ENCODE data around the gene KIAA0753.

KIAA0753 gene

DNA sequence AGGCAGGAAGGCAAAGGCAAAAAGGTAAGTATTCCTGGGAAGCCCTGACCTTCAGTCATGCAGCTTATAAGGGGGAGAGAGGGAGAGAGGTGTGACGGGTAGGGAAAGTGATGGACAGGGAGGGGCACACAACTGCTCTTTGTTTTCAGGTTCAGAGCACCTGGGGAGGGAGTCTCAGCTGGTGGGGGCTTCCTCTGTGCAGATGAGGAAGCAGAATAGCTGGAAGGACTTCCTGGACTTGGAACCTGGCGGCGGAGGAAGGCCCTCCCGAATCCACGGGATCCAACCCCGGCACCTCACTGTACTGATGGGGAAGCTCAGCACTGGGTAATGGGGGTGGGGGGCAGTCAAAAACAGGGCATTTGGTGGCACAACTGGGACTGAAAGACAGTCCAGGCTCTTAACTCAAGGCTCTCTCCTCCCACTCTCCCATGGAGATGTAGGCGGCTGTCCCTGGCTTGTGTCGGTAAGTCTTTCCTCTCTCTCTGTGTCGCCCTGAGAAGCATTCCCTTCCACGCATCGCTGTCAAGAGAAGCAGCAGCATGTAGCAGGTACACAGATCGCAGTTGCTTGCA lies 72.2 kb downstream of the KIAA0753 start:
- no peak for DNase-seq

DNA sequence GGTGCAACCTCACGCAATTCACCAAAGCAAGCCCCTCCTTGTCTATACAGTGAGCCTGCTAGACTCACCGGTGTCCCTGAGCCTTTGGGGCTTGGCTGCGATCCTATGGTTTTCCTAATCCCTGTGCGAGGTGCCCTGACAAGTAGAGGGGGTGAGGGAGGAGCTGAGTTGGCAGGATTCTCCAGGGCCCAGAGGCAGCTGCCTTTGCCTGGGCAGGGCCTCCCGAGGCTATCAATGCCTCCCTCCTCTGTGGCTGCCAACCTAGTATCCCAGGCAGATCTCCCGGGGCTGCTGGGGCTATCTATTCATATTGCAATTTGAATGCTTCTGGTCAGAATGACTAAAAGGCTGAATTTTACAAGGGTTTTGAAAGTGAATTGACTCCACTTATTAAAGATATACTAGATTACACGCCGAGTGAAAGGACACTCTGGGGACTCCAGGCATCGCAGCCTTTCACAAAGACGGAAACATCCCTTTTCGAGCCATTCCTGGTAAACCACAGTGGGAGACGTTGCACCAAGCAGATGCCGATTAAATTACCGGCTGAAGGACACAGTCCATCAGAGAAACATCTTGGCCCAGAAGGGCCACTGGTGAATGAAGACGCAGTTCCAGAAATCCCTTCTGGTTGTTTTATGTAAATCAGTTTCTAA lies 72.9 kb downstream of the KIAA0753 start:
- no peak for DNase-seq

DNA sequence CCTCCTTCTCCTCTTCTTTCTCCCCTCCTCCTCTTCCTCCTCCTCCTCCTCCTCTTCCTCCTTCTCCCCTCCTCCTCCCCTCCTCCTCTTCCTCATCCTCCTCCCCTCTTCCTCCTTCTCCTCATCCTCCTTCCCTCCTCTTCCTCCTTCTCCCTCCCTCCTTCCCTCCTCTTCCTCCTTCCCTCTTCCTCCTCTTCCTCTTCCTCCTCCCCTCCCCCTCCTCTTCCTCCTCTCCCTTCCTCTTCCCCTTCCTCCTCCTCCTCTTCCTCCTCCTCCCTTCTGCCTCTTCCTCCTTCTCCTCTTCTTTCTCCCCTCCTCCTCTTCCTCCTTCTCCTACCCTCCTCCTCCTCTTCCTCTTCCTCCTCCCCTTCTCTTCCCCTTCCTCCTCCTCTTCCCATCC lies 79.1 kb downstream of the KIAA0753 start:
- no peak for DNase-seq

DNA sequence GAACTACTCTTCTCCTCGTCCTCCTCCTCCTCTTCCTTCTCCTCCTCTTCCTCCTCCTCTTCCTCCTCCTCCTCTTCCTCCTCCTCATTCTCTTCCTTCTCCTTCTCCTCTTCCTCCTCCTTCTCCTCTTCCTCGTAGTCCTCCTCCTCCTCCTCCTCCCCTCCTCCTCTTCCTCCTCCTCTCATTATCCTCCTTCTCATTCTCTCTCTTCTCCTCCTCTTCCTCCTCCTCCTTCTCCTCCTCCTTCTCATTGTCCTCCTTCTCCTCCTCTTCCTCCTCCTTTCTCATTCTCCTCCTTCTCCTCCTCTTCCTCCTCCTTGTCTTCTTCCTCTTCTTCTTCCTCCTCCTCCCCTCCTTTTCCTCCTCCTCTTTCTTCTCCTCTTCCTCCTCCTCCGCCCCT lies 80.0 kb downstream of the KIAA0753 start:
- no peak for DNase-seq

DNA sequence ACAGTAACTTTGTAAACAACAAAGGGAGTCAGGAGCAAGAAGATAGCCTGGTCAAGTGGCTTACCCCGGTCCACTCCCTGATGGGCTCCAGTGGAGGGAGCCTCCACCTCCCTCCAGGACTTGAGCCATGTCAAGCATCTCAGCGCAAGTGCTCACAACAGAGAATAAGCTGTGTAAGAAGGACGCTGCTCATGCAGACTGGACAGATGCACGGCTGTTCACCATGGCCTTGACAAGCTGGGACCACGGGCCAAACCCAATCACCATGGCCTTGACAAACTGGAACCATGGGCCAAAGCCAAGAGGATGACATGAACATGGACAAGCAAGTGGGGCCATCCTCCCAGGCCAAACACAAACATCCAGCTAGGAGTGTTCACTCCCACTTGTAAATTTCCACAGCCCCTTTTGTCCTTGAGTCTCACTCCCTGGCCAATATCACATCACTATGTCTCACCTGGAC lies 80.7 kb downstream of the KIAA0753 start:
- no peak for DNase-seq

DNA sequence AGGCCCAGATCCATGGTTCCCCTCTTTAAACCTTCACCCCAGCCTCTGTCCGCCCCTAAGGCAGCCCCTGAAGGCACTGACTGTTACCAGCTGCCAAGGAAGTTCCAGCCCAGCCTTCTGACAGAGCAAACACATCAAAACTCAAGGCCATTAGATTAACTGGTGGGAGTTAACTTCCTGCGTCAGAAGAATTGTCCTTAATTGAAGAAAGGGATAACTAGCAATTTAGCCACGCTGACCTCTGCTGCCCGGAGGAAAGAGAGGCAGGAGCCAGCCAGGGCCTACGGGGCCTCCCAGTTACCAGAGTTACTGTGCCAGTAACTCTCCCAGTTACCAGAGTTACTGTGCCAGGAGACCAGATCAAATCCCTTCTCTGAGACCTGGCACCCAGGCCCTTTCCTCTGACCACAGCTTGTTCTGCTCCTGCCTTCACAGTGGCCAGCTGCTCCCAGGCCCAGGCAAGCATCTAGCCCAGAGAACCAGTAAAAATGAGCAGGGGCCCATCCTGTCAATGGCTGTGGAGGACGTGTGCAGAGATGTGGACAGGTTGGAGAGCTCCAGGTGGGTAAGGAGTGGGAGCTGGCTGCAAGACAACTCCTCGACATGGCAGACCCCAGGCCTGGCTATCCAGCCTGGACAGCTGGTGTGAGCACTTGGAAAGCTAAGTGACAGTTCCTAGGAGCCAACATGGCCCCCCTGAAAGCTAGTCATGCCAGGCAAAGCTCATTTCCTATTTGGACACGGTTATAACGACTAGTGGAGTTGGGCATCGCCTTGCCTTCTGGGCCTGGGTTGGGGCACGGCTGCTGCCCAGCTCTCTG lies 81.4 kb downstream of the KIAA0753 start:
- DNase-seq: no peak

DNA sequence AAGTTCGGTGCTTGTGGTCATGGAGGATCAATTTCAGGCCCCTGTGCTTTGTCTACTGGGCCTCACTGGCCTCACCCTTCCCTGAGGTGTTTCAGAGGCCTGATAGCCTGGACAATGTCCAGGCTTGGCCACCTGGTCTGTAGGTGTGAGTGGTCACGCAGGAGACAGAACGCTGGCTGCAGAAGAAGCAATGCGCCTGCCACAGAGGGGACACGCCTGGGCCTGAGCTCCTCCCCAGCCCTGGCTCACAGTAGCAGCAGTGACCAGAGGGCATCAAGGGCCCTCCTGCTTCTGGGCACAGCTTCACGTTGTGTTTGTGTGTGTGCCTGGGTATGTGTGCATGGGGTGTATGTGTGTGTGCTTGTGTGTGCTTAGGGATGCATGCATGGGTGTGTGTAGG lies 82.2 kb downstream of the KIAA0753 start:
- DNase-seq: no peak

DNA sequence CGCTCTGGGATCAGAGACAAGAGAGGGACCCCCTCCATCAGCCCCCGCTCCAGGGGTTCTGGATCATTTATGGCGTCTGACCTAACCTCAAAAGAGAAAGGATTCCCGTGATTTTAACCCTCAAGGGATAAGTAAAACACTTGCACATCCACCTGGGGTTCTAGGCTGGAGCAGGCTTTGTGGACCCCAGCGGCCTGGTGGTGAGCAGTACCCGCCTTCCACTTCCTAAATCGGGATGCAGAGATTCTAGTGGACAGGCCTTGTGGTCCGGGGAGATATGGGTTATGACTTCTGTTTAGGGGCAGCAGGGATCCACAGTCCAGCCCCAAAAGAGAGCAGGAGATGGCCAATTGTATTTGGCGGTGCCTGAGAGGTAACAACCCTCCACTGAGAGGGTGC lies 83.5 kb downstream of the KIAA0753 start:
- DNase-seq: no peak

DNA sequence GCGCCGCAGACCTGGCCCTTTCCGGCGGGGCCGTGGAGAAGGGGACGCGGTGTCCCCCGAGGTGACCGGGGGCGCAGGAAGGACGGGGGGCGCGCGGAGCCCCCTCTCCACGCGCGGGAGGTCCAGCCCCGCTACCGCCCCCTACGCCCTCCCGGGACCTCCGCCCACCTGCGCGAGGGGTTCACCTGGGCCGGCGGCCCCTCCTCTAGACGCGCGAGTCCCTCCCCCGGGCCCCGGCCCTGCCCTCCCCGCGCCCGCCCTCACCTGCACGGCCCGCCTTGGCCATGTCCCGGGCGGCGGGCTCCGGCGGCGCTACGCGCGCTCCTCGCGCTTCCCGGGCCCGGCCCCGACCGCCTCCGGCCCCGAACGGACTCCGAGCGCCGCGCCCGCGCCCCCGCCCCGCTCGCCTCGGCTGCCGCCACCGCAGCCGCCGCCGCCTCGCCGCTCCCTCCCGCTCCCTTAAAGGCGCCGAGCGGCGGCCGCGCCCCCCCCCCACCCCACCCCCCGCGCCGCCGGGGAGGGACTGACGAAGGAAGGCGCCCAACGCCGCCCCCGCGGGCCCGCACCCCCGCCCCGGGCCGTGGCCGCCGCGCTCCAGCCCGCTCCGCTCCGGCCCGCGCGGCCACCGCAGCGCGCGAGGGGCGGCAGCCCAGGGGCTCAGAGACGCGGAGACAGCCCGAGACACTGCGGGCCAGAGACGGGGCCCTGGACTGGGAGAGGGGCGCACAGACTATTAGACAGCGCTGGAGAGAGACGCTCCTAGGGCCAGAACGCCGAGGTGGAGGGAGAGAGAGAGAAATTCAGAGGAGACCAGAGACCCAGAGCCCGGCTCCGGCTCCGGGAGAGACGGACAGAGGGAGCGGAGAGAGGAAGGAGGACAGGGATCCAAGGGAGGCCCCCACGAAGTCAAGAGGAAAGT lies 84.1 kb downstream of the KIAA0753 start, which contains the start of gene PITPNM3:
Gene PITPNM3 (minus strand): TSS at position 435 of the 919 bp plus-strand sequence. CDS start 149 bp downstream, at position 286.
- DNase-seq: peak; percentile 21

DNA sequence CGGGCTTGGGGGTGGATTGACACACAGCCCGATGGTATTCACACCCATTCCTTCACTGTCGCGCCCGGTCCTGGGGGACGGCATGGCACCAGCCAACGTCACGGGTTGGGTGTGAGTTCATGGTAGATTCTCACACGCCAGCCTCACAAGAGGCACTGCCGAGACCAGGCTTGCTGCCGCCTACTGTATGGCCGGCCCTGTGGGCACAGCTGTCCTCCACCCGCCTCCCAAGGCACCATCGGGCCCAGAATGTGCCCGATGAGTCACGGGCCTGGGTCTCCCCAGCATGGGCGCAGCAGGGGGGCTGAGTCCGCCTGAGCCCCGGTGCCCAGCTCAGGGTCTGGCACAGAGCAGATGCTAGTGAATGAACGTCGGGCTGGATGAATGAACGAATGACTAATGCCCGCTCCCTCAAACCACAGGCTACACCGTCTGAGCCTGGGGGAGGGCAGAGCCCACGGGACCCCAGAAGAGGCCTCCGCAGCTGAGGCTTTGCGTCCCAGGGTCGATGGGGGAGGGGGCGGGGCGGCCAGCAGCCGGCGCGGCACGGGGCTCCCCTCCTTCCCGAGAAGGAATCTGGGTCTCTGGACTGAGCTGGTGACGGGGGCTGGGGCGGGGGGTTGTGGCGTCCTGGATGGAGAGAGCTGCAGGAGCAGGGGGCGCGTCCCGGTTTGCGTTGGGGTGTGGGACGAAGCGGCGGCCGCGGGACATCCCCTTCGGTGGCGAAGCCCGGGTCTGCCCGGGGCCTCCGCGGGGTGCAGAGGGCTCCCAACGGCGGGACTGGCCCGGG lies 85.0 kb downstream of the KIAA0753 start:
- DNase-seq: no peak

DNA sequence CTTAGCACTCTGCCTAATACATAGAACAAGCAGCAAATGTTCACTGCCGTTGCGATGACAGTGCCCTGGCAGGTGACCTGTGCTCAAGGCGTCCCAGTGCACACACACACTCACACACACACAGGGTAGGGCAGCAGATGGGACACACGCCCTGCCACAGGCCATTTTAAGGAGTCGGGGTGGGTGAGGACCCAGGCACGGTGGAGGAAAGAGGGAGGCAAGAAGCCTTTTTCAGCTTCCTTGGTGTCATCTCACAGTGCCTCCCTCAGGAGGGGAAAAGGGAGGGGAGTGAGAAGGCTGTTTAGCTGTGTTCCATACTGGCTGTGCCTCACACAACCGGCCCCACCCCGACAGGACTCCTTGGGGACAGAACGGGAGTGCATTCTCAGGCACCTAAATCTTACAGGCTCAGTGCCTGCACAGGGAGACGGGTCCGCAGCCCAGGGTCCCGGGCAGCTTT lies 85.6 kb downstream of the KIAA0753 start:
- DNase-seq: no peak

DNA sequence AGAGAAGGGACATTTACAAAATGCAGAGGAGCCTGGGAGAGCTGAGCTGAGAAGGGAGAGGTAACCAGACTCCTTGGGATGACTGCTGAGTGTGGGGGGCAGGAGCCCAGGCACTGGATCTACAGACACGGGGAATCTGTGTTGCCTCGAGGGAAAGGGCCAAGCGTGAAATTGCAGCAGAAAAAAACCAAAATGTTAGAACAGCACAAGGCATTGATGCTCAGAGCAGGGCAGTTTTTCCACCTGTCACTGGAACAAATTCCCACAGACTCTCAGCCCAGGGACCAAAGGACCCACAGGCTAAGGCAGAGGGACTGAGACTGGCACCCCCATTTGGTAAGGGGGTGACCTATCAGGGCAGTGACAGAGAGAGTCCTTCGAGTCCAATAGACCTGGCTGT lies 86.2 kb downstream of the KIAA0753 start:
- no peak for DNase-seq

DNA sequence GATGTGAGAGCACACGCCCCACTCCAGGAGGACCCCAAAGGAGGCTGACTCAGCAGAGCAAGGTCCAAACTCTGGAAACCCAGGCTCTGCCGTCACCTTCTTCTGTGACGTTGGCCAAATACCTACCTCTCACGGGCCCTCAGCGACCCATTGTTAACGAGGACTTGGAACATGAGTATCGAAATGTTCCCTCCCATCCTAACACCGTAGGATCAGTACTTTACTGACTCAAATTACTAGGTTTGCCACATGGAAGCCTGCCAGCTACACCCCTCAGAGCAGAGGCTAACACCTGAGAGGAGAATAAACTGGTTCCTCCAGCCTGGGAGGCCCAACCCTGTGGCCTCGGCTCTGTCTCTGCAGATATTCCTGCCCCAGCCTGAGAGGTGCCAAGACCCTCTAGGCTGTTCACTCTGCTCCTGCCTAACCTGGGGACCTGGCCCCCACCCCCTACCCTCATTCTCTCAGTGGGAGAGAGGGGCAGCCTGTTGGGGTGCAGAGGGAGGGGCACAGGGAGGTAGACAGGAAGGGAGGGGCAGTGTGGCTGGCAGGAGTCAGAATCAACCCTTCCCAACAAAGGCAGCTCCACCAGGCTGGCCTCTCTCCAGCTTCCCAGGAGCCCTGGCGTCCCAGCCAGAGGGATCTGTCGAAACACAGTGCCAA lies 88.5 kb downstream of the KIAA0753 start:
- DNase-seq: peak; percentile 59

DNA sequence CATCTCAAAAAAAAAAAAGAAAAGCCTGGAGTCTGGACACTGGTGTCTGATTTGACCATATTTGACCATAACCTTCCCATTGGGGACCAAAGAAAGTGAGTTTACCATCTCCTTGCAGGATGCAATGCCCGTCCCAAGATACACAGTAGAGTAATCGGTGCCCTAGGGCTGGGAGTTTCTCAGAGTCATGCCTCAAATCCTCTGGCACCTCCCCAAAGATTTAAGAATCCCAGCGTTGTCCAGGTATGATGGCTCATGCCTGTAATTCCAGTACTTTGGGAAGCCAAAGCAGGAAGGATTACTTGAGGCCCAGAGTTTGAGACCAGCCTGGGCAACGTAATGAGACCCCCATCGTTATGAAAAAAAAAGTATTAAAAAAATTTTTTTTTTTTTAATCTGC lies 89.2 kb downstream of the KIAA0753 start:
- DNase-seq: no peak

DNA sequence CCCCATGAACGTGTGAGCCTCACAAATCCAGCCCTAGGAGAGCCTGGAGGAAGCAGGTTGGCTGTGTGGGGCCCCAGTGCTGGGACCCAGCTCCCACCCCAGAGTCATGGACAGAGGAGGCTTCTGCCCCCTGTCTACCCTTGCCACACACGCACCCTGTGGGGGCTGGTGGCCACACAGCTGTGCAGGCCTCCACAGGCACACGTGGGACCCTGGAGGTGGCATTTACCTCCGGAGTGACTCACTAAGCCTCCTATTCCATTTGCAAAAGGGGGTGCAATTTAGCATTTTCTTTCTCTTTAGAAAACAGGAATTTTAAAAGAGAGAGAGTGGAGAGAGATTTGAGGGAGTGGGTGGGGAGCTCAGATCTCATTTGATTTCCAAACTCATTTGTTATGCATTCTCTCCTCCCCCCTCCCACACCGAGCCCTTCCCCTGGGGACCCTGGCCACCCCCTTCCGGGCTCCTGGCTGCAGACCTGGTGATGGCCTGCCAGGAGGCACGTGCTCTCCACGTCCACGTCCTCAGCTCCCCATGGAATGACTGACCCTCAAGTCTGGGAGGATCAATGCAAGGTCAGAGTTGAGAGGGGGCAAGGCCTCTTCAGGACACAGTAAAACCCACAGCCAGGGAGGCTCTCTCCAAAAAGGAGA lies 91.0 kb downstream of the KIAA0753 start:
- no peak for DNase-seq

DNA sequence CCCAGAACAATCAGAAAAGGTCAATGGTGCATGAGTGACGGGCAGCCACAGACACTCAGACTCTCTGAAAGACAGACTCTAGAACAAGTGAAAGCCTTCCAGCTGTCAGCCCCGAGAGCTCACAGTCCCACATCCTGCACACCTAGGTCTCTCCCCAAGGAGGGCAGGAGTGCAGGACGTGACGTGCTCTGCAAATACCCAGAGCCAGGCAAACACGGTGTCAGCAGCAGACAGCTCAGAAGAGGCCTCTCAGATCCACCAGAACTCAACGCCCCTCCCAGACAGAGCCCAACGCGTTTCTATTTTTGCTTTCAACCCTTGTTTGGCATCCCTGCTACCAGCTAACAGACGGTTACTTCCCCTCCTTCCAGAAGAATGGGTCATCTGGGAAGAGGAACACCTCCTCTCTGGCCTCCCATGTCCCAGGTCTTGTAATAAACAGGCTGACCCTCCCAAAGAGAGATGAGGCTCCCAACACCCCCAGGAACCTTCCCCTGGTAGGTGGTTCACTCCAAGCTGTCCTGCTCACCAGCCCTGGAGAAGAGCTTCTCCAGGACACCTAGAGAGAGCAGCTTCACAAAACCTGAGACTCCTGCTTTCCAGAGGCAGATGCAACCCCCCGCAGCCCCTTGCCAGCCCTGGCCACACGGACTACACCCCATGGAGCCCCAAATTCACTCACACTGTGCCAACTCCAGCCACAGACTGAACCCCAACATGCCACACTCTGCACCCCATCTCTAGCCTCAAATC lies 91.8 kb downstream of the KIAA0753 start:
- DNase-seq: peak; percentile 40

DNA sequence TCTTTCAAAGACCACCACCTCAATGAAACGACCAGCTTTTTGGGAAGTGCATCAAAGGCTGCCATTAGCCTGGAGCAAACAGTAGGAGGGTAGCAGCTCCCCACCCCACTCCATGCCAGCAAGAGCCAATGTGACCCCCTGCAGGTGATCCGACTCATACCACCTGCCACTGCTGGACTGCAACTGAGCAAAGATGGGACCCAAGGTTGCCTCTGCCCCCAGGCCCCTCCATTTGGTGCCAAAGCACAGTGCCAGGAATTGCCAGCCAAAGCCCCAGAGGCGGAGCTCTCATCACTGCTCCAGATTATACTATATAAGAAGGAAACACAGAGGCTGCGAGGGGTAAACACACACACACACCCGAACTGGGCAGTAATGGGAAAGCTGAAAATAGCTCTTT lies 92.5 kb downstream of the KIAA0753 start:
- no peak for DNase-seq

DNA sequence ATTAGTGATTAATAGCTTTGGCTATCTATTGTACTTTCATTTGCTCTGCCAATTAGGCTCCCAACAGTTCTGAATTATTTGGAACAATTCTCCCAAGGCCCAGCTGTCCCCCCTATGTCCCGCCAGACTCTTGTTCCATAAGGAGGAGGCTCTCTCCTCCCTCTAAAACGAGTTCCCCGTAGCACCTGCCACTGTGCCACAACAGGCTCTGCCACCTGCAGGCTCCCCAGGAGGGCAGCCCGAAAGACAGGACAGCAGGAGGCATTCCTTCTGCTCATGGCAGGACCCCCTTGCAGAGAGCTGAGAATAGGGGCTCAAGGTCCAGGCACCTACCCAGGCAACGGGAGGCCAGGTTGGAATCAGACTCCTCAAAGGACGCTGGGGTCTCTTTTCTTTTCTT lies 93.2 kb downstream of the KIAA0753 start:
- no peak for DNase-seq

DNA sequence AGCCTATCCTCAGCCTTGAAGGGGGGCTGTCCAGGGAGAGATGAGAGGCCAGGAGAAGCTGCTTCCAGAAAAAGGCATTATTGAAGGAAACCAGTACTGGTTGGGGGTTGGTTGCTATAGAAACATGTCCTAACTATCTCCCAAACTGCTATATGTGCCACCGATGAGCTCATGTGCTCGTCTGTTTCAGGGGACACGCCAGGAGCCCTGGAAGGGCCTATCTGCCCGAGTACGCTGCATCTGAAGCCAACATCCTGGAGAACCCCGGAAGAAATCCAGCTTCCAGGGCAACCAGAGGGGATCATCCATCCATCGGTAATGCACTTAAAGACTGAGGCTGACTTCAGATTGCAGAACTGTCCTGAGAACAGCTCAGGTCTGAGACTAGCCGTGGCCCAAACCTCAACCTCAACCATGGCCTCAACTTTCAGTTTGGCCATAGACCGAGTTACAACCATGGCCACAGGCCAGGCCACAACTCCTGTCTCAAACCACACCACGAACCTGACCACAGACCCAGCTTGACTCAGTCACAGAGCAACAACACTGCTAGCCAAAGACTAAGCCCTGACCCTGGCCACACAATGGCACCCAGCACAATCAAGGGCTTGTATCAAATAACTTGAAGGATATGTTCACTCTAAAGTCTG lies 94.3 kb downstream of the KIAA0753 start:
- DNase-seq: no peak
